Right atrium auricular region (tissue), 2 donors: ENCODE measurements around the gene SLC35E3. TPM values are rescaled to one million over a fixed set of nuclear protein-coding genes. Genes with fewer than 3 reads are reported as not detected.
A peak's percentile ranks its signal among the peaks of the same experiment; 100 is the strongest.

Experiments used
- DNase-seq: peaks from one replicate; pipeline ENCODE4 v3.0.0-alpha.2; 2019; ENCODE audit warnings: low spot score
- H3K27ac ChIP-seq, 2 donors: fragments of 200-600 bp; sonication (generic); 1 replicate in 1 of 2; 2 replicates in 1 of 2; pipeline ENCODE4 v1.5.1; 2016 to 2019
- H3K27me3 ChIP-seq, 2 donors: fragments of 200-600 bp; sonication (generic); one replicate each; pipeline versions ENCODE4 v1.5.1 to v1.6.0; 2017 to 2019
- H3K36me3 ChIP-seq: fragments of 200-600 bp; sonication (generic); one replicate; pipeline ENCODE4 v1.5.1; 2016
- H3K4me1 ChIP-seq, 2 donors: fragments of 200-600 bp; sonication (generic); one replicate each; pipeline versions ENCODE4 v1.5.1 to v1.6.0; 2017 to 2019
- H3K4me3 ChIP-seq, 2 donors: fragments of 200-600 bp; sonication (generic); 1 replicate in 1 of 2; 2 replicates in 1 of 2; pipeline ENCODE4 v1.5.1; 2017 to 2019; ENCODE audit warnings: mild to moderate bottlenecking in 1 of 2, moderate library complexity in 1 of 2
- H3K9me3 ChIP-seq, 2 donors: fragments of 200-600 bp; sonication (generic); one replicate each; pipeline ENCODE4 v1.5.1; 2019
- CTCF ChIP-seq, 2 donors: fragments of 200-600 bp; sonication (generic); IDR thresholded peaks; one replicate each; pipeline ENCODE4 v1.5.1; 2019; ENCODE audit warnings: antibody characterized with exemption in 2 of 2
- total RNA-seq, 2 donors: library from RNA; depleted of rRNA; stranded (reverse); fragments of >200 nt; gene quantifications; one replicate each; pipeline ENCODE4 v1.1.0, GENCODE V29; 2016

The SLC35E3 gene
- total RNA-seq, 2 donors from 2014 or later: 2.3 to 3.1 TPM

- DNase-seq: no peak
- peaks cover 0 to 7% of the 10 kb centered on the region in 2 donors for H3K4me1 ChIP-seq
- no peaks in the 10 kb centered on the region for H3K9me3 ChIP-seq
- H3K27ac ChIP-seq: peak overlapping the region; percentile 63 to 83
- no peak overlapping the region for H3K4me3 ChIP-seq
- no peak for TF ChIP-seq CTCF (IDR thresholded peaks at IDR 0.05)
- no peaks in the 10 kb centered on the region for H3K36me3 ChIP-seq
- no peaks in the 10 kb centered on the region for H3K27me3 ChIP-seq
Observed at GRCh38 chr12:68786929-68787328, 41.0 kb downstream of the SLC35E3 start.

- Histone ChIP-seq H3K27ac (no peak overlapping the region), H3K4me1 (peaks cover 0 to 7% of the 10 kb centered on the region in 2 donors), H3K4me3 (no peak overlapping the region), H3K9me3 (no peaks in the 10 kb centered on the region), H3K36me3 (no peaks in the 10 kb centered on the region), H3K27me3 (no peaks in the 10 kb centered on the region)
- TF ChIP-seq CTCF (IDR thresholded peaks at IDR 0.05): no peak
- no peak for DNase-seq
Observed at GRCh38 chr12:68788554-68789143, 42.7 kb downstream of the SLC35E3 start.

GRCh38 chr12:68789144-68789878 is 43.3 kb downstream of the SLC35E3 start:
- Histone ChIP-seq H3K27ac (no peak overlapping the region), H3K27me3 (no peaks in the 10 kb centered on the region), H3K4me3 (no peak overlapping the region), H3K9me3 (no peaks in the 10 kb centered on the region), H3K36me3 (no peaks in the 10 kb centered on the region), H3K4me1 (peaks cover 0 to 7% of the 10 kb centered on the region in 2 donors)
- TF ChIP-seq CTCF (IDR thresholded peaks at IDR 0.05): no peak
- no peak for DNase-seq

DNA sequence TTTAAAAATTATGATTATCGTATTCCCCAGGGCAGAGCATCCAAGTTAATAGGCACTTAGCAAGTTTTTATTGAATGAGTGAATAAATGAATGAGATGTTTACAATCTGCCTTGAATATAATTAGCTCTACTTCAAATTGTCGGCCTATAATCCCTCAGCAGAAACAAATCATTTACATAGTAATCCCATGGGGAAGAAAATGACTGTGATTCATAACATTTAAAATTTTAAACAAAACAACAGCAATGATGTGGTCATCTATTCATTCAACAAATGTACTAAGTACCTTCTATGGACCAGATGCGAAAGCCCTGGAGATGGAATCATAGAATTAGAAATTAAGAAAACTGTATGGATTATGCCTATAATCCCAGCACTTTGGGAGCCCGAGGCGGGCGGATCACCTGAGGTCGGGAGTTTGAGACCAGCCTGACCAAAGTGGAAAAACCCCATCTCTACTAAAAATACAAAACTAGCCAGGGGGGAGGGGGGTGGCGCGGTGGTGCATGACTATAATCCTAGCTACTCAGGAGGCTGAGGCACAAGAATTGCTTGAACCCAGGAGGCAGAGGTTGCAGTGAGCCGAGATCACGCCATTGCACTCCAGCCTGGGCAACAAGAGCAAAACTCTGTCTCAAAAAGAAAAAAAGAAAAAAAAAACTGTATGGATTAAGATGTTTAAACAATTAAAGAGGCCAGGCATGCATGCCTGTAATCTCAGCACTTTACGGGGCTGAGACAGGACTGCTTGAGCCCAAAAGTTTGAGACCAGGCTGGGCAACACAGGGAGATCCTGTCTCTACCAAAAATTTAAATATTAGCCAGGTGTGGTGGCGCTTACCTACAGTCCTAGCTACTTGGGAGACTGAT is 44.3 kb downstream of the SLC35E3 start:
- H3K4me3 ChIP-seq: no peak overlapping the region
- no peaks in the 10 kb centered on the region for H3K36me3 ChIP-seq
- H3K4me1 ChIP-seq: peaks cover 0 to 7% of the 10 kb centered on the region in 2 donors
- no peak overlapping the region for H3K27ac ChIP-seq
- no peaks in the 10 kb centered on the region for H3K9me3 ChIP-seq
- H3K27me3 ChIP-seq: no peaks in the 10 kb centered on the region
- DNase-seq: no peak
- no peak for TF ChIP-seq CTCF (IDR thresholded peaks at IDR 0.05)

GRCh38 chr12:68790952-68791234 is 44.9 kb downstream of the SLC35E3 start:
- DNase-seq: no peak
- H3K9me3 ChIP-seq: no peaks in the 10 kb centered on the region
- no peaks in the 10 kb centered on the region for H3K27me3 ChIP-seq
- no peaks in the 10 kb centered on the region for H3K36me3 ChIP-seq
- H3K4me1 ChIP-seq: peaks cover 0 to 7% of the 10 kb centered on the region in 2 donors
- no peak overlapping the region for H3K4me3 ChIP-seq
- TF ChIP-seq CTCF (IDR thresholded peaks at IDR 0.05): no peak
- H3K27ac ChIP-seq: no peak overlapping the region
